Prostate gland (tissue), 2 donors: Measurements from ENCODE around the gene TEKT3. TPM values are rescaled to one million over a fixed set of nuclear protein-coding genes. Genes with fewer than 3 reads are reported as not detected.

ENCODE experiments used
- DNase-seq: peaks from one replicate; pipeline ENCODE4 v3.0.0-alpha.2; 2019; ENCODE audit warnings: low spot score
- H3K27ac ChIP-seq, 2 donors: fragments of 200-600 bp; sonication (generic); 2 replicates each; pipeline ENCODE4 v1.5.1; 2017 to 2019
- H3K27me3 ChIP-seq: fragments of 200-600 bp; sonication (generic); replicated peaks from 2 replicates; pipeline ENCODE4 v1.5.1; 2019; ENCODE audit not compliant: insufficient read depth
- H3K36me3 ChIP-seq, 2 donors: fragments of 200-600 bp; sonication (generic); 1 replicate in 1 of 2; 2 replicates in 1 of 2; pipeline versions ENCODE4 v1.5.1 to v1.8.1; 2017 to 2019
- H3K4me1 ChIP-seq: fragments of 200-600 bp; sonication (generic); replicated peaks from 2 replicates; pipeline ENCODE4 v1.5.1; 2019
- H3K4me3 ChIP-seq, 2 donors: fragments of 200-600 bp; sonication (generic); 2 replicates each; pipeline ENCODE4 v1.5.1; 2017 to 2019
- H3K9me3 ChIP-seq: fragments of 200-600 bp; sonication (generic); 2 replicates; pipeline ENCODE4 v1.5.1; 2017
- CTCF ChIP-seq, 4 experiments: fragments of 200-600 bp in 2 of 4; fragments of 450-650 bp in 2 of 4; sonication (generic) in 2 of 4; IDR thresholded peaks; 1 replicate in 3 of 4; 2 replicates in 1 of 4; pipeline ENCODE4 v1.5.1; 2016 to 2019; ENCODE audit warnings: antibody characterized with exemption in 4 of 4, mild to moderate bottlenecking in 2 of 4, moderate library complexity in 2 of 4
- POLR2A ChIP-seq: fragments of 450-650 bp; IDR thresholded peaks from one replicate; pipeline ENCODE4 v1.6.1; 2016; ENCODE audit warnings: antibody characterized with exemption, mild to moderate bottlenecking
- POLR2AphosphoS5 ChIP-seq: sonication (generic); formaldehyde crosslinking; IDR thresholded peaks from one replicate; pipeline ENCODE4 v1.6.1; 2017; ENCODE audit warnings: antibody characterized with exemption
- WGBS: methylation state at CpG from one replicate; pipeline ENCODE4 v1.1.5; 2018; 5-methylcytosine and 5-hydroxymethylcytosine counted together
- intact Hi-C: fragments of 100-400 bp; cut with DNase I; formaldehyde crosslinking; loops from one replicate; pipeline ENCODE4 v1.14.2; 2022
- total RNA-seq, 2 donors: library from RNA; depleted of rRNA; stranded (reverse); fragments of >200 nt; gene quantifications; one replicate each; pipeline ENCODE4 v1.1.0, GENCODE V29; 2016

Gene TEKT3
- total RNA-seq, 2 donors from 2014 or later = 3.2 TPM; not detected in 1

GRCh38 chr17:15289285-15290183, 51.9 kb downstream of the TEKT3 start:
- H3K27ac ChIP-seq = no peak overlapping the region
- DNase-seq = no peak
- TF ChIP-seq POLR2A (no peak), CTCF (IDR thresholded peaks at IDR 0.05) (no peak), POLR2AphosphoS5 (no peak)
- 60% methylated on average over 22 of the region's 22 CpGs for whole genome bisulfite sequencing
- no peaks in the 10 kb centered on the region for H3K36me3 ChIP-seq
- H3K4me3 ChIP-seq = no peak overlapping the region
- no peaks in the 10 kb centered on the region for H3K27me3 ChIP-seq
- no peaks in the 10 kb centered on the region for H3K9me3 ChIP-seq
- H3K4me1 ChIP-seq = no peaks in the 10 kb centered on the region
- intact Hi-C loops = no loop called here

GRCh38 chr17:15288859-15289258, 52.5 kb downstream of the TEKT3 start:
- H3K27me3 ChIP-seq = no peaks in the 10 kb centered on the region
- H3K36me3 ChIP-seq = no peaks in the 10 kb centered on the region
- H3K4me1 ChIP-seq = no peaks in the 10 kb centered on the region
- intact Hi-C loops = no loop called here
- no peak for DNase-seq
- 71% methylated on average over 1 of the region's 1 CpG for WGBS
- TF ChIP-seq CTCF (IDR thresholded peaks at IDR 0.05) (no peak), POLR2A (no peak), POLR2AphosphoS5 (no peak)
- H3K9me3 ChIP-seq = no peaks in the 10 kb centered on the region
- no peak overlapping the region for H3K4me3 ChIP-seq
- H3K27ac ChIP-seq = no peak overlapping the region

GRCh38 chr17:15287538-15288267, 53.7 kb downstream of the TEKT3 start:
- TF ChIP-seq POLR2AphosphoS5 (no peak), CTCF (IDR thresholded peaks at IDR 0.05) (no peak), POLR2A (no peak)

GRCh38 chr17:15285466-15285865, 55.9 kb downstream of the TEKT3 start:
- DNase-seq = no peak
- Histone ChIP-seq H3K4me3 (no peak overlapping the region), H3K27me3 (no peaks in the 10 kb centered on the region), H3K9me3 (no peaks in the 10 kb centered on the region), H3K4me1 (no peaks in the 10 kb centered on the region), H3K27ac (no peak overlapping the region), H3K36me3 (no peaks in the 10 kb centered on the region)
- WGBS = 64% methylated on average over 6 of the region's 6 CpGs
- intact Hi-C loops = no loop called here
- TF ChIP-seq POLR2AphosphoS5 = no peak
- TF ChIP-seq POLR2A = no peak
- TF ChIP-seq CTCF (IDR thresholded peaks at IDR 0.05) = no peak

More at GRCh38 chr17:15287538-15288267, 53.7 kb downstream of the TEKT3 start:
- intact Hi-C loops = no loop called here
- Histone ChIP-seq H3K36me3 (no peaks in the 10 kb centered on the region), H3K9me3 (no peaks in the 10 kb centered on the region), H3K4me1 (no peaks in the 10 kb centered on the region), H3K27ac (no peak overlapping the region), H3K4me3 (no peak overlapping the region), H3K27me3 (no peaks in the 10 kb centered on the region)
- 34% methylated on average over 4 of the region's 4 CpGs for WGBS
- DNase-seq = no peak
